Neural cell (in vitro differentiated cells): Measurements from ENCODE around the gene PCSK9. TPM values are rescaled to one million over a fixed set of nuclear protein-coding genes. Genes with fewer than 3 reads are reported as not detected.

Source experiments
- H2AFZ ChIP-seq: fragments of 200-600, 300-800 bp; sonication (generic), shearing (Covaris generic); 2 replicates; pipeline ENCODE4 v1.6.0; 2014; ENCODE audit warnings: low read depth, mild to moderate bottlenecking, antibody characterized with exemption, low read length, moderate library complexity
- H3F3A ChIP-seq: fragments of 200-600 bp; shearing (Covaris generic); 2 replicates; pipeline ENCODE4 v1.6.1; 2016; ENCODE audit warnings: mild to moderate bottlenecking, moderate library complexity, mixed read lengths, antibody characterized with exemption, low read length; ENCODE audit not compliant: insufficient read depth, poor library complexity, severe bottlenecking
- H3K27ac ChIP-seq: fragments of 200-600, 300-800 bp; sonication (generic), shearing (Covaris generic); 2 replicates; pipeline ENCODE4 v1.5.1; 2014; ENCODE audit warnings: mild to moderate bottlenecking, low read length, moderate library complexity
- H3K27me3 ChIP-seq: fragments of 300-800, 200-600 bp; sonication (generic), shearing (Covaris generic); 2 replicates; pipeline ENCODE4 v1.6.0; 2014; ENCODE audit warnings: mild to moderate bottlenecking, low read depth, low read length, moderate library complexity; ENCODE audit not compliant: insufficient read depth
- H3K36me3 ChIP-seq: fragments of 300-800, 200-600 bp; sonication (generic), shearing (Covaris generic); 2 replicates; pipeline ENCODE4 v1.5.1; 2014; ENCODE audit warnings: mild to moderate bottlenecking, antibody characterized with exemption, low read length, moderate library complexity; ENCODE audit not compliant: insufficient read depth
- H3K4me2 ChIP-seq: fragments of 300-800, 200-600 bp; sonication (generic), shearing (Covaris generic); 2 replicates; pipeline ENCODE4 v1.6.0; 2014; ENCODE audit warnings: mild to moderate bottlenecking, low read length
- H3K4me3 ChIP-seq: fragments of 300-800, 200-600 bp; sonication (generic), shearing (Covaris generic); 2 replicates; pipeline ENCODE4 v1.5.1; 2014; ENCODE audit warnings: mild to moderate bottlenecking, low read length, moderate library complexity
- H3K79me2 ChIP-seq: fragments of 200-600 bp; shearing (Covaris generic); replicated peaks from 2 replicates; pipeline ENCODE4 v1.6.0; 2014; ENCODE audit warnings: mild to moderate bottlenecking, low read length, moderate library complexity; ENCODE audit not compliant: insufficient read depth
- H3K9ac ChIP-seq: fragments of 300-800, 200-600 bp; sonication (generic), shearing (Covaris generic); 2 replicates; pipeline ENCODE4 v1.6.1; 2016; ENCODE audit warnings: mild to moderate bottlenecking, low read length, mixed read lengths
- H3K9me2 ChIP-seq: fragments of 200-600 bp; shearing (Covaris generic); 2 replicates; pipeline ENCODE4 v1.6.1; 2016; ENCODE audit warnings: mild to moderate bottlenecking, low read length, mixed read lengths; ENCODE audit not compliant: insufficient read depth
- H3K9me3 ChIP-seq: fragments of 200-600, 300-800 bp; sonication (generic), shearing (Covaris generic); 2 replicates; pipeline ENCODE4 v1.6.1; 2016; ENCODE audit warnings: mild to moderate bottlenecking, mixed run types, low read length, moderate library complexity, mixed read lengths
- H4K20me1 ChIP-seq: fragments of 200-600 bp; shearing (Covaris generic); 2 replicates; pipeline ENCODE4 v1.6.1; 2016; ENCODE audit warnings: mild to moderate bottlenecking, mixed run types; ENCODE audit not compliant: insufficient read depth
- EP300 ChIP-seq: fragments of 450-650 bp; conservative IDR thresholded peaks from 2 replicates; pipeline ENCODE4 v1.6.1; 2014; ENCODE audit warnings: antibody characterized with exemption, mild to moderate bottlenecking, moderate library complexity; ENCODE audit not compliant: poor library complexity, severe bottlenecking
- EZH2 ChIP-seq: fragments of 200-600, 300-800 bp; shearing (Covaris generic), sonication (generic); IDR thresholded peaks from 2 replicates; pipeline ENCODE4 v1.6.1; 2014; ENCODE audit warnings: antibody characterized with exemption, low read length, borderline replicate concordance, mild to moderate bottlenecking; ENCODE audit not compliant: insufficient read depth, poor library complexity, severe bottlenecking
- POLR2AphosphoS5 ChIP-seq: IDR thresholded peaks from 2 replicates; pipeline ENCODE4 v1.6.1; 2012
- RAD21 ChIP-seq: fragments of 450-650 bp; conservative IDR thresholded peaks from 2 replicates; pipeline ENCODE4 v1.6.1; 2014; ENCODE audit warnings: antibody characterized with exemption, mild to moderate bottlenecking, moderate library complexity
- SMC3 ChIP-seq: fragments of 450-650 bp; conservative IDR thresholded peaks from 2 replicates; pipeline ENCODE4 v1.6.1; 2014; ENCODE audit warnings: antibody characterized with exemption, mild to moderate bottlenecking, moderate library complexity; ENCODE audit not compliant: poor library complexity
- TAF1 ChIP-seq: IDR thresholded peaks from 2 replicates; pipeline ENCODE4 v1.6.1; 2012; ENCODE audit warnings: low read depth
- polyA plus RNA-seq: library from polyadenylated mRNA; depleted of rRNA; stranded (reverse); fragments of >200 nt; gene quantifications from 2 replicates; pipeline ENCODE4 v1.2.3, GENCODE V29; 2014
- TF ChIP-seq, protein P1 (sequence below): IDR thresholded peaks from 2 replicates; pipeline ENCODE4 v1.6.1; 2012; ENCODE audit warnings: borderline replicate concordance
- TF ChIP-seq, protein P2 (sequence below): fragments of 450-650 bp; IDR thresholded peaks from 2 replicates; pipeline ENCODE4 v1.5.1; 2014; ENCODE audit warnings: antibody characterized with exemption, mild to moderate bottlenecking, moderate library complexity; ENCODE audit not compliant: poor library complexity, severe bottlenecking

PCSK9 gene
- polyA plus RNA-seq, 1 donor from 2014 or later: not detected

DNA sequence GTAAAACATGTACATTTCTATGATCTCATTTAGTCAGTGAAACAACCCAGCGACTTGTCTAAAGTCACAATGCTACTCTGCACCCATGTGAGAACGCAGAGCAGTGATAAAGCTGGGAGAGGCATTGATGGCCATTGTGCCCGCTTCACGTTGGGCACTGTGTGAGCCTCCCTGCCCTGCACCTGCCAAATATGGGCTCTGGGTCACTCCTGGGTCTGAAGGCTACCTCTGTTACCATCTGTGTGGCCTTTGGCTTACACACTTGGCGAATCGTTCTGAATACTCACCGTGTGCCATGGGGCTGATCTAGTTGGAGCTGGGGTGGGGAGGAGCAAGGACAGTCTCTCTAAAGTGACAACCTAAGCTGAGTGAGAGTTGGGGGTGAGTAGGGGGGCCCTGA, 29.9 kb downstream of the PCSK9 start:
- Histone ChIP-seq H3K9me2 (no peaks in the 10 kb centered on the region), H3K27me3 (no peaks in the 10 kb centered on the region), H3K27ac (no peak overlapping the region), H3K4me3 (no peak overlapping the region), H3K36me3 (peaks cover 4% of the 10 kb centered on the region), H3K9ac (no peak overlapping the region), H2AFZ (no peak overlapping the region), H3F3A (no peaks in the 10 kb centered on the region), H4K20me1 (no peaks in the 10 kb centered on the region), H3K79me2 (no peaks in the 10 kb centered on the region), H3K4me2 (no peak overlapping the region), H3K9me3 (no peaks in the 10 kb centered on the region)
- no peak for TF ChIP-seq TAF1
- TF ChIP-seq SMC3: no peak
- TF ChIP-seq EZH2: no peak

DNA sequence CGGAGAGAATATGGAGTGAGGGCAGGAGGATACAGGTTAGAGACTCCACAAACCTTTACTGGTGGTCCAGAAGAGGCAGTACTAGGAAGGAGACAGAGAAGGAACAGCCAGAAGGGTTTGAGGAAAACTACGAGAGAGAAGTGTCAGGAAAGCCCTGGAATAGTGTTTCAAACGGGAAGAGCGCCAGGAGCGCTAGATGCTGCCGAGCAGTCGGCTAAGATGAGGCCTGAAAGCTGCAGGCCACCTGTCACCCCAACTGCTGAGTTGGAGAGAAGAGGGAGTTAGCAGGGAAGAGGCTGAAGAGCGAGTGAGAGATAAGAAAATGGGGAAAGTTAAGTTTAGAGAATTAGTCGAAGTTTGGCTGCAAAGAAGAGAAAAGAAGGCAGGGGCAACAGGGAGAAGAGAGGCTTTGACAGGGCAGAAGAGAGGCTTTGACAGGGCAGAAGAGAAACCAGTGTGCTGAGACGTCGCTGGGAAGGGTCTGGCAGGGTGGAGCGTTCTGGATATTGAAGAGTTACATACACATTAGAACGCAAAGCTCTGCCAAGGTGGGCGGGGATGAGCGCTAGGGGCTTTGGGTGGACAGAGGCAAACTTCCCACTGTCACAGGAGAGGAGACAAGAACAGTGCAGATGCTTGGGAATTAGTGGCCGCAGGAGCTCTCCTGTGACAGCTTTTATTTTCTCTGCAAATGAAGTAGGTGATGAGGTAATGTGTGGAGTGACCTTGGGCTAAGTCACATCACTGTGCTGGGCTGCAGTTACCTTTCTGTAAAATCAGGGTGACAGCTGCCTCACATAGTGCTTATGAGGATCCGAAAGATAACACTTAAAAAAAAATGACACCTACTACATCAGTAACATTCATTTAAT, 31.2 kb downstream of the PCSK9 start:
- no peaks in the 10 kb centered on the region for H3K9me3 ChIP-seq
- H3K4me3 ChIP-seq: no peak overlapping the region
- no peak overlapping the region for H3K9ac ChIP-seq
- H3K4me2 ChIP-seq: no peak overlapping the region
- TF ChIP-seq, protein P1, sequence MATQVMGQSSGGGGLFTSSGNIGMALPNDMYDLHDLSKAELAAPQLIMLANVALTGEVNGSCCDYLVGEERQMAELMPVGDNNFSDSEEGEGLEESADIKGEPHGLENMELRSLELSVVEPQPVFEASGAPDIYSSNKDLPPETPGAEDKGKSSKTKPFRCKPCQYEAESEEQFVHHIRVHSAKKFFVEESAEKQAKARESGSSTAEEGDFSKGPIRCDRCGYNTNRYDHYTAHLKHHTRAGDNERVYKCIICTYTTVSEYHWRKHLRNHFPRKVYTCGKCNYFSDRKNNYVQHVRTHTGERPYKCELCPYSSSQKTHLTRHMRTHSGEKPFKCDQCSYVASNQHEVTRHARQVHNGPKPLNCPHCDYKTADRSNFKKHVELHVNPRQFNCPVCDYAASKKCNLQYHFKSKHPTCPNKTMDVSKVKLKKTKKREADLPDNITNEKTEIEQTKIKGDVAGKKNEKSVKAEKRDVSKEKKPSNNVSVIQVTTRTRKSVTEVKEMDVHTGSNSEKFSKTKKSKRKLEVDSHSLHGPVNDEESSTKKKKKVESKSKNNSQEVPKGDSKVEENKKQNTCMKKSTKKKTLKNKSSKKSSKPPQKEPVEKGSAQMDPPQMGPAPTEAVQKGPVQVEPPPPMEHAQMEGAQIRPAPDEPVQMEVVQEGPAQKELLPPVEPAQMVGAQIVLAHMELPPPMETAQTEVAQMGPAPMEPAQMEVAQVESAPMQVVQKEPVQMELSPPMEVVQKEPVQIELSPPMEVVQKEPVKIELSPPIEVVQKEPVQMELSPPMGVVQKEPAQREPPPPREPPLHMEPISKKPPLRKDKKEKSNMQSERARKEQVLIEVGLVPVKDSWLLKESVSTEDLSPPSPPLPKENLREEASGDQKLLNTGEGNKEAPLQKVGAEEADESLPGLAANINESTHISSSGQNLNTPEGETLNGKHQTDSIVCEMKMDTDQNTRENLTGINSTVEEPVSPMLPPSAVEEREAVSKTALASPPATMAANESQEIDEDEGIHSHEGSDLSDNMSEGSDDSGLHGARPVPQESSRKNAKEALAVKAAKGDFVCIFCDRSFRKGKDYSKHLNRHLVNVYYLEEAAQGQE: no peak
- TF ChIP-seq RAD21 (no peak), EZH2 (no peak), TAF1 (no peak)
- no peaks in the 10 kb centered on the region for H3K27me3 ChIP-seq
- no peak overlapping the region for H2AFZ ChIP-seq
- peaks cover 4% of the 10 kb centered on the region for H3K36me3 ChIP-seq
- no peaks in the 10 kb centered on the region for H3F3A ChIP-seq
- no peaks in the 10 kb centered on the region for H3K9me2 ChIP-seq
- H4K20me1 ChIP-seq: no peaks in the 10 kb centered on the region
- H3K27ac ChIP-seq: no peak overlapping the region
- H3K79me2 ChIP-seq: no peaks in the 10 kb centered on the region

DNA sequence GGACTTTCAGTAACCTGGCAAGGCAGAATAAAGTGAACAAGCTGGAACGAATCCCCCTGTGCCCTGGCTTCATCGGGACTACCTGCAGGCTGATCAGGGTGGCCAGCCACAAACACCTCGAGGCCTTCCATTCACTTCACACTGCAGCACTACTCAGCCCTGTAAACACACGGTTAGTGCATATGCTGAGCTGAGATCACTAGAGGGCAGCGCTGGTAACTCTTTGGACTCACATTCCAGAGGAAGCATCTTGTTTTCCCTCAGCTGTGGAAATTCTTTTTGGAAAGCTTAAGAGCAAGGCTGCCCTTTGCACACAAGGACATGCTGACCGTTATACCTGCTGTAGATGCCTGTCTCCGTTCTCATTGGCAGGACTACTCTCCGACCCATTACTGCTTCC, 32.1 kb downstream of the PCSK9 start:
- no peaks in the 10 kb centered on the region for H3K79me2 ChIP-seq
- TF ChIP-seq TAF1 (no peak), EP300 (no peak), RAD21 (peak; percentile 52), SMC3 (peak; percentile 61), POLR2AphosphoS5 (no peak)
- TF ChIP-seq, protein P2, sequence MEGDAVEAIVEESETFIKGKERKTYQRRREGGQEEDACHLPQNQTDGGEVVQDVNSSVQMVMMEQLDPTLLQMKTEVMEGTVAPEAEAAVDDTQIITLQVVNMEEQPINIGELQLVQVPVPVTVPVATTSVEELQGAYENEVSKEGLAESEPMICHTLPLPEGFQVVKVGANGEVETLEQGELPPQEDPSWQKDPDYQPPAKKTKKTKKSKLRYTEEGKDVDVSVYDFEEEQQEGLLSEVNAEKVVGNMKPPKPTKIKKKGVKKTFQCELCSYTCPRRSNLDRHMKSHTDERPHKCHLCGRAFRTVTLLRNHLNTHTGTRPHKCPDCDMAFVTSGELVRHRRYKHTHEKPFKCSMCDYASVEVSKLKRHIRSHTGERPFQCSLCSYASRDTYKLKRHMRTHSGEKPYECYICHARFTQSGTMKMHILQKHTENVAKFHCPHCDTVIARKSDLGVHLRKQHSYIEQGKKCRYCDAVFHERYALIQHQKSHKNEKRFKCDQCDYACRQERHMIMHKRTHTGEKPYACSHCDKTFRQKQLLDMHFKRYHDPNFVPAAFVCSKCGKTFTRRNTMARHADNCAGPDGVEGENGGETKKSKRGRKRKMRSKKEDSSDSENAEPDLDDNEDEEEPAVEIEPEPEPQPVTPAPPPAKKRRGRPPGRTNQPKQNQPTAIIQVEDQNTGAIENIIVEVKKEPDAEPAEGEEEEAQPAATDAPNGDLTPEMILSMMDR: peak; percentile 60
- TF ChIP-seq, protein P1: no peak
- no peaks in the 10 kb centered on the region for H3K9me2 ChIP-seq
- H4K20me1 ChIP-seq: no peaks in the 10 kb centered on the region
- H3K9me3 ChIP-seq: no peaks in the 10 kb centered on the region
- no peak overlapping the region for H3K4me3 ChIP-seq
- peaks cover 4% of the 10 kb centered on the region for H3K36me3 ChIP-seq
- H3K27ac ChIP-seq: no peak overlapping the region
- H3K9ac ChIP-seq: no peak overlapping the region
- H3F3A ChIP-seq: no peaks in the 10 kb centered on the region
- no peaks in the 10 kb centered on the region for H3K27me3 ChIP-seq
- H3K4me2 ChIP-seq: no peak overlapping the region
- H2AFZ ChIP-seq: no peak overlapping the region
